HepG2 (cell line): Measurements from ENCODE around the gene TARS3. TPM values are rescaled to one million over a fixed set of nuclear protein-coding genes. Genes with fewer than 3 reads are reported as not detected.

Source experiments
- ADNP ChIP-seq: sonication (generic); formaldehyde crosslinking; IDR thresholded peaks from 2 replicates; pipeline ENCODE4 v1.4.0; 2020; ENCODE audit warnings: missing genetic modification reagents
- ATF4 ChIP-seq, 2 experiments: fragments of 450-650 bp in 1 of 2; sonication (generic) in 1 of 2; formaldehyde crosslinking; IDR thresholded peaks; 2 replicates each; pipeline versions ENCODE4 v1.5.0 to v1.8.0; 2020 to 2022; ENCODE audit warnings: mild to moderate bottlenecking in 1 of 2, missing genetic modification reagents in 1 of 2
- CSRNP2 ChIP-seq: sonication (generic); formaldehyde crosslinking; conservative IDR thresholded peaks from 2 replicates; pipeline ENCODE4 v1.8.0; 2022; ENCODE audit warnings: low read depth, missing genetic modification reagents
- DPF2 ChIP-seq: sonication (generic); formaldehyde crosslinking; IDR thresholded peaks from 2 replicates; pipeline ENCODE4 v1.4.0; 2020; ENCODE audit warnings: mild to moderate bottlenecking, low read depth, missing genetic modification reagents, borderline replicate concordance
- GRHL1 ChIP-seq: sonication (generic); formaldehyde crosslinking; conservative IDR thresholded peaks from 2 replicates; pipeline ENCODE4 v1.8.0; 2022; ENCODE audit warnings: missing genetic modification reagents
- HCFC1 ChIP-seq: fragments of 150-350 bp; IDR thresholded peaks from 2 replicates; pipeline ENCODE4 v1.6.1; 2014; ENCODE audit warnings: low read depth, low read length
- HIVEP1 ChIP-seq: sonication (generic); formaldehyde crosslinking; IDR thresholded peaks from 2 replicates; pipeline ENCODE4 v1.4.0; 2020; ENCODE audit warnings: mild to moderate bottlenecking, missing genetic modification reagents
- KDM1A ChIP-seq: IDR thresholded peaks from 2 replicates; pipeline ENCODE4 v1.6.1; 2016; ENCODE audit warnings: missing compliant biosample characterization
- KLF12 ChIP-seq: sonication (generic); formaldehyde crosslinking; IDR thresholded peaks from 2 replicates; pipeline ENCODE4 v1.4.0; 2020; ENCODE audit warnings: missing genetic modification reagents, borderline replicate concordance
- NCOA2 ChIP-seq: sonication (generic); formaldehyde crosslinking; IDR thresholded peaks from 2 replicates; pipeline ENCODE4 v1.8.0; 2022; ENCODE audit warnings: inconsistent platforms
- NFYB ChIP-seq: sonication (generic); formaldehyde crosslinking; IDR thresholded peaks from 2 replicates; pipeline ENCODE4 v1.4.0; 2020; ENCODE audit warnings: missing genetic modification reagents
- PRMT3 ChIP-seq: sonication (generic); formaldehyde crosslinking; IDR thresholded peaks from 2 replicates; pipeline ENCODE4 v1.8.1; 2022; ENCODE audit warnings: low read depth, mild to moderate bottlenecking, moderate library complexity, missing genetic modification reagents, borderline replicate concordance
- RERE ChIP-seq: IDR thresholded peaks from 2 replicates; pipeline ENCODE4 v1.6.1; 2016; ENCODE audit warnings: low read depth, missing genetic modification reagents, missing compliant biosample characterization
- SALL2 ChIP-seq: sonication (generic); formaldehyde crosslinking; IDR thresholded peaks from 2 replicates; pipeline ENCODE4 v1.8.1; 2023; ENCODE audit warnings: mild to moderate bottlenecking, missing genetic modification reagents, inconsistent platforms
- ZNF121 ChIP-seq: sonication (generic); formaldehyde crosslinking; IDR thresholded peaks from 2 replicates; pipeline ENCODE4 v1.5.0; 2020; ENCODE audit warnings: mild to moderate bottlenecking, missing genetic modification reagents
- ZNF576 ChIP-seq: sonication (generic); formaldehyde crosslinking; IDR thresholded peaks from 2 replicates; pipeline ENCODE4 v1.4.0; 2020; ENCODE audit warnings: mild to moderate bottlenecking, missing genetic modification reagents
- ZNF660 ChIP-seq: sonication (generic); formaldehyde crosslinking; IDR thresholded peaks from 2 replicates; pipeline ENCODE4 v1.5.1; 2020; ENCODE audit warnings: mild to moderate bottlenecking, low read depth, missing genetic modification reagents, borderline replicate concordance
- polyA plus RNA-seq, 8 experiments: library from polyadenylated mRNA; depleted of rRNA in 3 of 8; stranded (reverse) in 7 of 8; unstranded in 1 of 8; fragments of >200 nt; fragmentation: Illumina TruSeq in 4 of 8; extraction: Trizol in 4 of 8; gene quantifications; 2 replicates each; pipeline versions ENCODE4 v1.2.1 to v1.2.3, GENCODE V29; 2011 to 2016; ENCODE audit warnings: low read depth in 4 of 8, missing spikeins in 1 of 8, mixed read lengths in 1 of 8; ENCODE audit not compliant: insufficient read depth in 1 of 8
- total RNA-seq, 5 experiments: library from RNA; depleted of rRNA; stranded (reverse); fragments of >200 nt; fragmentation: Illumina TruSeq; extraction: Trizol; gene quantifications; 2 replicates each; pipeline ENCODE4 v1.2.3, GENCODE V29; 2016; ENCODE audit warnings: low read depth in 1 of 5

Gene TARS3
- total and polyA plus RNA-seq, 2 of the 13 experiments (the other 11 are each of a cell fraction or from before 2014, with no cell fraction given), result 4.1 to 11.7 TPM

GRCh38 chr15:101613130-101614000 is 110.9 kb downstream of the TARS3 start (continued):
- TF ChIP-seq SALL2 (CRISPR knock-in tag), result no peak
- TF ChIP-seq ADNP (CRISPR knock-in tag), result no peak
- no peak for TF ChIP-seq DPF2 (CRISPR knock-in tag)
- no peak for TF ChIP-seq RERE (CRISPR knock-in tag)
- 0 out of 2 replicates have a peak, but pooled peaks have one; percentile 16 for TF ChIP-seq ZNF121
- TF ChIP-seq ZNF660, result no peak
- no peak for TF ChIP-seq GRHL1
- TF ChIP-seq PRMT3 (CRISPR knock-in tag), result no peak; the same call in 1 of the 2 replicates
- no peak for TF ChIP-seq NFYB (CRISPR knock-in tag)
- TF ChIP-seq CSRNP2 (CRISPR knock-in tag), result no peak
- no peak for TF ChIP-seq HCFC1
- no peak for TF ChIP-seq KDM1A (CRISPR knock-in tag)
- 0 out of 2 replicates have a peak, but pooled peaks have one; percentile 7 for TF ChIP-seq ZNF576 (CRISPR knock-in tag)
- TF ChIP-seq HIVEP1 (CRISPR knock-in tag), result 0 out of 2 replicates have a peak, but pooled peaks have one; percentile 17
- no peak for TF ChIP-seq ATF4 (CRISPR knock-in tag; IDR thresholded peaks at IDR 0.05)
- no peak for TF ChIP-seq KLF12 (CRISPR knock-in tag)
- no peak for TF ChIP-seq NCOA2
